Activated CD4-positive, alpha-beta memory T cell treated with anti-CD3 and anti-CD28 coated beads, Interleukin-2, amount 10 ng/mL, durations not matched to agents 7 days and 5 days (primary cell): Measurements from ENCODE around the gene MCF2L2. TPM values are rescaled to one million over a fixed set of nuclear protein-coding genes. Genes with fewer than 3 reads are reported as not detected.

Source experiments
- CTCF ChIA-PET: fragments of 350-600 bp; sonication (Branson Sonifier 250); formaldehyde crosslinking; loops from one replicate; lab custom pipeline; 2021; ENCODE audit warnings: antibody characterized with exemption, inconsistent platforms; lab: Charles Lee
- POLR2A ChIA-PET: fragments of 350-600 bp; sonication (Branson Sonifier 250); formaldehyde crosslinking; loops from one replicate; lab custom pipeline; 2021; ENCODE audit warnings: antibody characterized with exemption; lab: Charles Lee
- DNase-seq: peaks from one replicate; pipeline ENCODE4 v3.0.0-alpha.2; 2020
- H3K27ac Mint-ChIP-seq: one replicate; pipeline ENCODE4 v1.8.0; 2021; ENCODE audit warnings: mild to moderate bottlenecking, mixed read lengths
- H3K27me3 Mint-ChIP-seq: one replicate; pipeline ENCODE4 v1.8.0; 2021; ENCODE audit warnings: mixed read lengths
- H3K36me3 Mint-ChIP-seq: one replicate; pipeline ENCODE4 v1.8.0; 2021; ENCODE audit warnings: low read depth, mixed read lengths
- H3K4me1 Mint-ChIP-seq: one replicate; pipeline ENCODE4 v1.8.0; 2021; ENCODE audit warnings: mixed read lengths
- H3K4me3 Mint-ChIP-seq: one replicate; pipeline ENCODE4 v1.8.0; 2021; ENCODE audit warnings: mild to moderate bottlenecking, mixed read lengths
- H3K9me3 Mint-ChIP-seq: one replicate; pipeline ENCODE4 v1.8.0; 2021; ENCODE audit warnings: mixed read lengths
- total RNA-seq, 2 experiments: library from RNA; stranded (reverse); gene quantifications; one replicate each; pipeline ENCODE4 v1.2.3, GENCODE V29; 2021

Gene MCF2L2
- total RNA-seq, 2 experiments from 2014 or later: 6.6 to 7.0 TPM

DNA sequence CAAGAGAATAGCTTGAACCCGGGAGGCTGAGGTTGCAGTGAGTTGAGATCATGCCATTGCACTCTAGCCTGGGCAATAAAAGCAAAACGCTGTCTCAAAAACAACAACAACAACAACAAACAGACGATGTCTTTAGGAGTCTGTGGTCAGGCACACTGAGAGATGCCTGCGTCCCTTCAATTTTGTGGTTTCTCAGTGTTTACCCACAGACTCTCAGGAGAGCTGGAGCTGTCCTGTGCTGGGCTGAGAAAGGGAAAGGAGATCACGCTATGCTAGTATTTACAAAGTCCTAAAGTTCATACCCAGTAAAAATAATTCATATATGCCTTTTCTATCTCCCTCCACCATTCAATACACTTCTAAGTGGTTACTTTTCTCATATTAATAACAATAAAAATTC is 272.2 kb downstream of the MCF2L2 start:
- Mint-ChIP-seq H3K9me3 (no peaks in the 10 kb centered on the region), H3K27ac (no peak overlapping the region), H3K4me3 (no peak overlapping the region), H3K4me1 (peaks cover 20% of the 10 kb centered on the region), H3K27me3 (no peaks in the 10 kb centered on the region), H3K36me3 (peaks cover 29% of the 10 kb centered on the region)
- ChIA-PET POLR2A (no interaction called here), CTCF (no interaction called here)
- DNase-seq: no peak

DNA sequence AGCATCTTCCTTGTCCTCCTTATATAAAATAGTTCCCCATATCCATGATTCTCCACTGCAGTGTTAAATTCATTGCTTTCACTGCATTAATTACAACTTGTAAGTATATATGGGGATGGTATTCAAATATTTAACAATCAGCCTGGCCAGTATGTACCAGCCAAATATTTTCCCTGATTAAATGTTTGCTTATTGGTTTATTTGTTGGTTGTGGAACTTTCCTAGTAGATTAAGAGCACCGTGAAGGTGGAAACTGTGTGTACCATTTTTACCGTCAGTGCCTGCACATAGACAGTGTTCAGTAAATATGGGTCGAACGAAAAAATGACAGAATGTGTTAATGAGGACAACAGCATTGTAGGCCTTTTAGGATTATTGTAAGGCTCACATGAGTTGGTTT is 272.9 kb downstream of the MCF2L2 start:
- H3K27ac Mint-ChIP-seq: no peak overlapping the region
- peaks cover 32% of the 10 kb centered on the region for H3K36me3 Mint-ChIP-seq
- peaks cover 17% of the 10 kb centered on the region for H3K4me1 Mint-ChIP-seq
- no peaks in the 10 kb centered on the region for H3K9me3 Mint-ChIP-seq
- H3K27me3 Mint-ChIP-seq: no peaks in the 10 kb centered on the region
- no peak for DNase-seq
- POLR2A ChIA-PET: no interaction called here
- CTCF ChIA-PET: no interaction called here
- no peak overlapping the region for H3K4me3 Mint-ChIP-seq

DNA sequence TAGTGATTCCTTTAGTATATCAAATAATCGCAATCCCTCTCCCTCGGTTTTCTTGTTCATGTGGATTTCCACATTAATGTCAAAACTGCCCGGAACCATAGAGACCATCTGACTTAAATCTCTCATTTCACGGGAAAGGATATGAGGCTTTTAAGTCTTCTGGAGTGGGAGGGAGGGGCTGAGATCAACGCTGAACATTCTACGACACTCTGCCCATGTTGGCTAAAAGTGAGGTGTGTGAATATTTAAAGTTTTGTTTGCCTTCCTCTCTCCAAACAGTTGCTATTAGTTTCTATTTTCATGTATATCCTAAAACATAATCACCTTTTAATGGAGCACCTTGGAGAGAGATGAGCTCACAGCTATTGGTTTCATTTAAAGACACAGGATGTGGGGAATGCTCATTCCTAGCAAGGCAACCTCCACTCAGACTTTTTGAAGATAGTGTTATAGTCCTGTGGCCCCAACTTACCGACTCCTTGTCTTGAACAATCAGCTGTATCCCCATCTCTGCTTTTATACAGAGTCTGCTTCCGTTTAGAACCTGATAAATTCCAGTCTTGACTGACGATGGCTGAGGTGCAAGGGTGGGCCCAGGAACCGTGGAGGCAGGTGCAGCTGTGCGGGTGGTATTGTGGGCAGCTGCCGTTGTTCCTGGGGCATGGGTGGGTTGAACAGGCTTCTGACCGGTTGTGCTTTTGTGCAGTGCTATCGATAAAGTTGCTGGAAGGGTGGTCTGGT is 275.0 kb downstream of the MCF2L2 start:
- CTCF ChIA-PET: no interaction called here

DNA sequence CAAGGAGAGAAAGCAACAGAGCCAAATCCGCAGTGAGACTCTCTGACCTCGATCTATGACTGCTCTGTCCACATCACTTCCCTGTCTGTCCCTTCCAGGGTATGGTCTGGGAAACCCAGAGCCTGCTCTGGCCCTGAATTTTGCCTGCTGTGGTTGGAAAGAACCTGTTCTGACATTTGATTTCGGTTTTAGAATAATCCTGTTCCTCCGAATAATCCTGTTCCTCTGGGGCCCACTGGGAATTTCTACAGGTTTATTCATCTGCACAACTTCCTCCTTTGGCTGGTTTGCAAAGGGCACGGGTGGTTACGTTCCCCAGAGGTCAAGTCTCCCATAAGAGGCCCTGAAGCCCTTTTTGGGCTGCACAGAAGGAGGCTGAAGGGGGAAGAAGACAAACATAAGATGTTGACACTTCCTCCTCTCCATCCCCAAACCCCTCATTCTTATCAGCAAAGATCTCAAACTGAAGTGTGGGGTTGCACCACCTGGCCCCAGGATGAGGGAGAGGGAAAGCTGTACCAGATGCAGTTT is 276.5 kb downstream of the MCF2L2 start:
- POLR2A ChIA-PET: no interaction called here
- no peak overlapping the region for H3K27ac Mint-ChIP-seq
- no peak overlapping the region for H3K4me3 Mint-ChIP-seq
- H3K27me3 Mint-ChIP-seq: no peaks in the 10 kb centered on the region
- H3K9me3 Mint-ChIP-seq: no peaks in the 10 kb centered on the region
- peaks cover 30% of the 10 kb centered on the region for H3K36me3 Mint-ChIP-seq
- CTCF ChIA-PET: interaction anchor here (0.7 kb wide), 1 partner anchor 10 kb away, joined by 3 read pairs; the partner anchor contains the start of gene LAMP3
- H3K4me1 Mint-ChIP-seq: no peaks in the 10 kb centered on the region
- no peak for DNase-seq

More for the DNA sequence above, 275.0 kb downstream of the MCF2L2 start:
- Mint-ChIP-seq H3K4me1 (peaks cover under 1% of the 10 kb centered on the region), H3K36me3 (peaks cover 36% of the 10 kb centered on the region), H3K27me3 (no peaks in the 10 kb centered on the region), H3K9me3 (no peaks in the 10 kb centered on the region), H3K27ac (no peak overlapping the region), H3K4me3 (no peak overlapping the region)
- POLR2A ChIA-PET: interaction anchor here (1.8 kb wide), 1 partner anchor 9 kb away, joined by 8 read pairs; the partner anchor contains the start of gene LAMP3
- no peak for DNase-seq

DNA sequence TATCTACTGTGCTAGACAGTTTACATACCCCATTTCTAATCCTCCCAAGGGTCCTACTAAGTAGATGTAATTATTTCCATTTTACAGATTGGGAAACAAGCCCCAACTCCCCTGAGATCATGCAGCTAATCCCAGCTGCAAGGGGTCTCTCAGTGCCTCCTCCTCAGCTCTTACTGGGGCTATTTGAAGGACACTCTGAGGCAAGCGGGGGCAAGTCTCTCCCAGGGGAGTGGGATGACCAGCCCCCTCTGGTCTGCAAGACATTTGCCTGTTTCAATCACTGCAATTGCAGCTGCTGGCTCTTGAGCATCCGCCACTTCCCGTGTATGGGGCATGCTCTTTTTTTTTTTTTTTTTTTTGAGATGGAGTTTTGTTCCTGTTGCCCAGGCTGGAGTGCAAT is 277.3 kb downstream of the MCF2L2 start:
- DNase-seq: no peak
- no peaks in the 10 kb centered on the region for H3K9me3 Mint-ChIP-seq
- CTCF ChIA-PET: interaction anchor here (0.7 kb wide), 1 partner anchor 11 kb away, joined by 3 read pairs; the partner anchor contains the start of gene LAMP3
- no peaks in the 10 kb centered on the region for H3K4me1 Mint-ChIP-seq
- H3K27ac Mint-ChIP-seq: no peak overlapping the region
- no peaks in the 10 kb centered on the region for H3K27me3 Mint-ChIP-seq
- H3K4me3 Mint-ChIP-seq: no peak overlapping the region
- POLR2A ChIA-PET: no interaction called here
- H3K36me3 Mint-ChIP-seq: peaks cover 27% of the 10 kb centered on the region

DNA sequence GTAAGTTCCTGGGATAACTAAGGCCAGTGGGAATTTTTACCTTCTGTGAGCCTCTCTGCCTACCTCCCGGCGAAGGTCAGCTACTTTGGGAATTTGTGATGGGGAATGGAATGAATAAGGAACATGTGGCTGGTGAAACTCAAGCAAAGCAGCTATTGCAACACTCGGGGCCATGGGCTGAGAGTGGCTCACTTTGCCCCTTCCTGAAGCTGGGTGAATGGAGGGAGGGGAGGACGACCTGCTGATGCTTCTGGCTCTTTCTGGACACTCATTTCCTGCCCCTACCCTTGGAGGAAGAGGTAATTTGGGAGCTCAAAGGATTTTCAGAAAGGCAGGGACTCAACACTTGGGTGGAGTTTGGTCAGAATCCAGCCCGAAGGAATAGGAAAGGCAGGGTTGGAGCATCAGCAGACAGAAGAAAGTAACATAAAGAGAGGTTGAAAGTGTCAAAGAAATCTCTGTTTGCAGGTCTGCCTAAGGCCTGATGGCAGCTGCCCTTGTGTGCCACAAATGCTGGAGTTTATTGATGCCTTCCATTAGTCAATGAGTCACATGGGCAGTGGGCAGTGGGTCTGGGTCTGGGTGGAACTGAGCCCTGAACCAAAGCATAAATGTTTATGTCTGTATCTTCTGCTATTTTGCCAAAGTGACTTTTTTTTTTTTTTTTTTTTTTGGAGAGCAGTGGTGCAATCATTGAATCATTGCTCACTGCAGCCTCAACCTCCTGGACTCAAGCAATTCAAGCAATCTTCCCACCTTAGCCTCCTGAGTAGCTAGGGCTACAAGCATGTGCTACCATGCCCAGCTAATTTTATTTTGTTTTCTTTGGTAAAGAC is 278.3 kb downstream of the MCF2L2 start:
- Mint-ChIP-seq H3K4me3 (no peak overlapping the region), H3K9me3 (no peaks in the 10 kb centered on the region), H3K27me3 (no peaks in the 10 kb centered on the region), H3K27ac (no peak overlapping the region), H3K4me1 (no peaks in the 10 kb centered on the region), H3K36me3 (peaks cover 27% of the 10 kb centered on the region)
- POLR2A ChIA-PET: no interaction called here
- CTCF ChIA-PET: no interaction called here
- DNase-seq: no peak

DNA sequence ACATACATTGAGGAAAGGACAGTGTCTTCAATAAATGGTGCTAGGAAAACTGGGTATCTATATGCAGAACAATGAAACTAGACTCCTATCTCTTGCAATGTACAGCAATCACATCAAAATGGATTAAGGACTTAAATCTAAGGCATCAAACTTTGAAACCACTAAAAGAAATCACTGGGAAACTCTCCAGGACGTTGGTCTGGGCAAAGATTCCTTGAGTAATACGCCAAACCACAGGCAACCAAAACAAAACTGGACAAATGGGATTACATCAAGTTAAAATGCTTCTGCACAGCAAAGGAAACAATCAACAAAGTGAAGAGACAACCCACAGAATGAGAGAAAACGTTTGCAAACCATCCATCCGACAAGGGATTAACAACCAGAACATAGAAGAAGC is 280.4 kb downstream of the MCF2L2 start:
- H3K27me3 Mint-ChIP-seq: no peaks in the 10 kb centered on the region
- POLR2A ChIA-PET: no interaction called here
- H3K36me3 Mint-ChIP-seq: peaks cover 21% of the 10 kb centered on the region
- H3K4me3 Mint-ChIP-seq: no peak overlapping the region
- H3K9me3 Mint-ChIP-seq: no peaks in the 10 kb centered on the region
- DNase-seq: no peak
- no peaks in the 10 kb centered on the region for H3K4me1 Mint-ChIP-seq
- no peak overlapping the region for H3K27ac Mint-ChIP-seq
- CTCF ChIA-PET: no interaction called here

DNA sequence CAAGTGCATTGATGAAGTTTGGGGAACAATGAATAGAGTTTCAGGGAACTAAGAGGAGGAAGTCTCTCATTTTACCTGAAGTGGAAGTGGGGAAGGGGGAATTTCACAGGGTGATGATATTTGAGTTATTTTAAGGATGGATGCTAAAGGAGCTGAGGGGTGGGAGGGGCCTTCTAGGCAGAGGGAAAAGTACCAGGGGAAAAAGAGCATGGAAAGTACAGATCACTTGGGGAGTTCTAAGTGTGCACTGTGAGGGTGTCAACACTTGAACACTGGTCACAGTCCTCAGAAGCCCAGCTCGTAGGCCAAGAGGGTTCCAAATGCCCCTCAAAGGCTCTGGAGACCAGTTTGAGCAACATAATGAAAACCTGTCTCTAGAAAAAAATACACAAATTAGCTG is 284.1 kb downstream of the MCF2L2 start:
- no peaks in the 10 kb centered on the region for H3K9me3 Mint-ChIP-seq
- DNase-seq: no peak
- POLR2A ChIA-PET: no interaction called here
- no peak overlapping the region for H3K27ac Mint-ChIP-seq
- peaks cover 15% of the 10 kb centered on the region for H3K36me3 Mint-ChIP-seq
- H3K4me3 Mint-ChIP-seq: no peak overlapping the region
- no peaks in the 10 kb centered on the region for H3K4me1 Mint-ChIP-seq
- CTCF ChIA-PET: no interaction called here
- no peaks in the 10 kb centered on the region for H3K27me3 Mint-ChIP-seq

DNA sequence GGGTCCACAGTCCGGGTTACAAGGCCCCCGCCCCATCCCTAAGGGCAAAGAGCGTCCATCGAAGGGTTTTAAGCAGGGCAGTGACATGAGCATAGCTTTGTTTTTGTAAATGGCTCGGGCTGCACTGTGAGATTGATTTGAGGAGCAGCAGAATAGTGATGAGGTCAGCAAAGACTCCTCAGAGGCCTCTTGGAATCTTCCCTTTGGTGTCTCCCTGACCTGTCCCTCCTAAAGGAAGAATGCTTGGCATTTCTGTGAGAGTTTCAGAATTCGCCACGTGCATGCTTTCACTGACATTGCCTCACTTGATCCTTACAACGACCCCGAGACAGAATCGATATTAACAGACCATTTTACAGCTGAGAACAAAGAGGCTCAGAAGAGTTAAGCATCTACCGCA is 286.2 kb downstream of the MCF2L2 start:
- Mint-ChIP-seq H3K4me1 (no peaks in the 10 kb centered on the region), H3K27me3 (no peaks in the 10 kb centered on the region), H3K36me3 (peaks cover 20% of the 10 kb centered on the region), H3K4me3 (no peak overlapping the region), H3K27ac (no peak overlapping the region), H3K9me3 (no peaks in the 10 kb centered on the region)
- ChIA-PET POLR2A (no interaction called here), CTCF (interaction anchor here (1.4 kb wide), 1 partner anchor 20 kb away, joined by 3 read pairs; no protein-coding TSS in a partner anchor)
- DNase-seq: no peak

DNA sequence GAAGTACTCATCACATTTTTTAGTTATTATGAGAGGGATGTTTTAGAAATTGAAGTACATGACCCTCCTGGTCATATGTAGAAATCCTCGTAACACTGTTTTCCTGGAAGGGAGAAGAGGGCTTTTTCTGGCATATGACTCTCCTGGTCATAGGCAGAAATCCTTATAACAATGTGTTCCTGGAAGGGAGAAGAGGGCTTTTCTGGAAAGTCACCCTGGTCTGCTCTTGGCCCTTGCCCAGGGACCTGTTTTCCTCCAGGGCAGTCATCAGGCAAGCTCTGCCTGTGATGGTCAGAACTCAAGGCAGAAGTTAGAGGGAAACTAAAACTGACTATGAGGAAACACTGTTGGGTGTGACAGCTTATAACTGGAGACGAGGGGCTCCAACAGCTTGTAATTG is 293.6 kb downstream of the MCF2L2 start:
- DNase-seq: no peak
- no peak overlapping the region for H3K4me3 Mint-ChIP-seq
- no peaks in the 10 kb centered on the region for H3K27me3 Mint-ChIP-seq
- H3K27ac Mint-ChIP-seq: no peak overlapping the region
- ChIA-PET CTCF (no interaction called here), POLR2A (no interaction called here)
- H3K4me1 Mint-ChIP-seq: no peaks in the 10 kb centered on the region
- H3K9me3 Mint-ChIP-seq: peaks cover 2% of the 10 kb centered on the region
- peaks cover 46% of the 10 kb centered on the region for H3K36me3 Mint-ChIP-seq

DNA sequence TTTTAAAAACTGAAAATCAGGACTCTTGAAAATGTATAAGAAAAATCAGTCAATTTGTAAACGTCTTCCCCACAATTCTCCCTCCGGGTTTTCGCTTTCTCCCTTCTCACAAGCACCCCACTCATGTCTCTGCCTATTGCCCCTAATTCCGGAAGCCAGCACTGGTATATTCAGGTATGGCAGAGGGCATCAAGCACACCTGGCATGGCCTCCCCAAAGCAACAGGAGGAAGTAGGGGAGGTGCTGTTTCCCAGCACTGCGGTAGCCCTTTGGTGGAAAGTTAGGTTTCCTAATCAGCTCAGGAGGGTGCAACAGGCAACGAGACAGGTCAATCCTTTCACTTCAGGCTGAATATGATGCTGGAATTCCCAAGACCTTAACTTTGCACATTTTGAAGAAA is 296.0 kb downstream of the MCF2L2 start:
- CTCF ChIA-PET: no interaction called here
- Mint-ChIP-seq H3K9me3 (peaks cover 12% of the 10 kb centered on the region), H3K36me3 (peaks cover 53% of the 10 kb centered on the region), H3K27me3 (no peaks in the 10 kb centered on the region), H3K4me1 (no peaks in the 10 kb centered on the region), H3K4me3 (no peak overlapping the region), H3K27ac (no peak overlapping the region)
- POLR2A ChIA-PET: no interaction called here
- no peak for DNase-seq

DNA sequence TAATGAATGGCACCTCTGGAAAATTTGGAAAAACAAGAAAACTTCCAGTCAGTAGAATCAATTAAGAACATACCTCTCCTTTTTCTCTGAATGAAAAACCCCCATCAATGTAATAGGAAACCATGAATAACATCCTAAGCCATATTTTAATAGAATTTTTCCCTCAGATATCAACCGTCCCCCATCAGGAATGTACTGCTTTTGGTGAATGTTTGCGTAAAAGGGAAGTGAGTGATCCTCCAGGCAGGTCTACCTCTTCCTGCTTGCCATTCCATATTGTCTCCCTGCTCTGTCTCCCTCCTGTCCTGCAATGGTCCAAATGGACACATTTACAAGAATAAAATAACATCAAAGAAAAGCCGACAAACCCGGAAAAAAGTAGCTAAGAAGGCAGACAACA is 296.7 kb downstream of the MCF2L2 start:
- peaks cover 12% of the 10 kb centered on the region for H3K9me3 Mint-ChIP-seq
- ChIA-PET CTCF (no interaction called here), POLR2A (no interaction called here)
- no peak overlapping the region for H3K27ac Mint-ChIP-seq
- no peaks in the 10 kb centered on the region for H3K27me3 Mint-ChIP-seq
- H3K4me1 Mint-ChIP-seq: no peaks in the 10 kb centered on the region
- DNase-seq: no peak
- H3K4me3 Mint-ChIP-seq: no peak overlapping the region
- H3K36me3 Mint-ChIP-seq: peaks cover 53% of the 10 kb centered on the region

DNA sequence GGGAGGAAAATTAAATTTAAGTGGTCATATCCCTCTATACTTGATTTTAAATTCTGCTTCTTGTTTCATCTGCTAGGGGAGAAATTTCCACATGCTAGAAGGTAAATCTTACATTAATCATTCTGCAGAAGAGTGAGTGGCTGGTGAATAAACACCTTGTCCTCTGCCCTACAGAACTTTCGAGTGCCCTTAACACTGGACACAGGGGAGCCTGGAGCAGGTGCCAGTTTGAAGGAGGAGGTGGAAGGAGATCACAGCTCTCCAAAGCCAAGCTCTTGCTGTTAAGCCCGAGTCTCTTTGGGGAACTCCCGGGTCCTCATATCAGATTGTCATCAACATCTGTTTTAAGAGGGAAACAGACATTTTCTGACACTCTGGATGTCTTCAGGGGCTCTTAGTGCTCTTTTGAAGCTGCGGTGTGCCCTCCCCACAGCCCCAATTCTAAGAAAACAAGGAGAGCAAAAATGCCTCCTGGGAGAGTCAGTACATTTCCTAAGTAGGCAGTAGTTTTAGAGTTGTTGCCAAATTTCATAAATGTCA is 297.2 kb downstream of the MCF2L2 start:
- Mint-ChIP-seq H3K27ac (no peak overlapping the region), H3K4me3 (no peak overlapping the region), H3K27me3 (no peaks in the 10 kb centered on the region), H3K36me3 (peaks cover 53% of the 10 kb centered on the region), H3K9me3 (peaks cover 12% of the 10 kb centered on the region), H3K4me1 (no peaks in the 10 kb centered on the region)
- no peak for DNase-seq
- ChIA-PET CTCF (no interaction called here), POLR2A (no interaction called here)
